ENCODE results near the gene SAMD14. TPM values are rescaled to one million over a fixed set of nuclear protein-coding genes. Genes with fewer than 3 reads are reported as not detected.
A peak's percentile ranks its signal among the peaks of the same experiment; 100 is the strongest.

SAMD14 gene
- total RNA-seq, 1 donor from 2014 or later = 21.2 TPM

DNA sequence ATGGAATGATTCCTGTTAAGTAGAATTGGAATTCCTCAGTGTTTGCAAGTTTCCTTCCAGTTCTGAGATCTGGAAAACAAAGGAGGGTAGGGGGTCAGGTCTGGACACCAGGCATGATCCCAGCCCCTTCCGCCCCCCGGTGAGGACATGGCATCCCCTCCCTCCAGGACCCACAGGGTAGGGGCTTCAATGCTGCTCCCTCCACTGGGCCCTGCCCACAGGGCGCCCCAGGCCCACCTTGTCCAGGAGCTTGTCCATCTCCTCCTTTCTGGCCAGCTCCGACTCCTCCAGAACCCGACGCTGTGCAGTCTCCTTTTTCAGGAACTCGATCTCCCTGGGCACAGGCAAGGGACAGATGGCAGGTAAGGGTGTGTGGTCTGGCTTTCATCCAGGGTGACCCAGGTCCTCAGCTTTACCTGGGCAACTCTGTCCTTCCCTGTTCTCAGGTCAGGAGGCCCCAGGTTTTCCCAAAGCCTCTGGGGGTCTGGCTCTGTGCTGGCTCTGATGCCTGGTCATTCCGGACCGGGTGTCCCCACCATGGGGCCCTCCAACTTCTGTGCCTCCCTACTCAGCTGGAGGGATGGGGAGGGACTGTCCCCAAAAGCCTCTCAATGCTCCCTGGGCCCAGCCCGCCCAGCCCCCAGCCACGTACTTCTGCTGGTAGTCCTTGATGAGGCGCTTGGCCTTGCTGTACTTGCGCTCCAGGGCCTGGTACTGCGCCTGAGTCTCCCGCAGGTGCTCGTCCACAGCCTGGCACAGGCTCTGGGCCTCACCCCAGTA is 5.5 kb upstream of the SAMD14 start:
- FAIRE-seq (no peak), DNase-seq (ENCODE audit: low spot score in 2 of 2) (no peak)

DNA sequence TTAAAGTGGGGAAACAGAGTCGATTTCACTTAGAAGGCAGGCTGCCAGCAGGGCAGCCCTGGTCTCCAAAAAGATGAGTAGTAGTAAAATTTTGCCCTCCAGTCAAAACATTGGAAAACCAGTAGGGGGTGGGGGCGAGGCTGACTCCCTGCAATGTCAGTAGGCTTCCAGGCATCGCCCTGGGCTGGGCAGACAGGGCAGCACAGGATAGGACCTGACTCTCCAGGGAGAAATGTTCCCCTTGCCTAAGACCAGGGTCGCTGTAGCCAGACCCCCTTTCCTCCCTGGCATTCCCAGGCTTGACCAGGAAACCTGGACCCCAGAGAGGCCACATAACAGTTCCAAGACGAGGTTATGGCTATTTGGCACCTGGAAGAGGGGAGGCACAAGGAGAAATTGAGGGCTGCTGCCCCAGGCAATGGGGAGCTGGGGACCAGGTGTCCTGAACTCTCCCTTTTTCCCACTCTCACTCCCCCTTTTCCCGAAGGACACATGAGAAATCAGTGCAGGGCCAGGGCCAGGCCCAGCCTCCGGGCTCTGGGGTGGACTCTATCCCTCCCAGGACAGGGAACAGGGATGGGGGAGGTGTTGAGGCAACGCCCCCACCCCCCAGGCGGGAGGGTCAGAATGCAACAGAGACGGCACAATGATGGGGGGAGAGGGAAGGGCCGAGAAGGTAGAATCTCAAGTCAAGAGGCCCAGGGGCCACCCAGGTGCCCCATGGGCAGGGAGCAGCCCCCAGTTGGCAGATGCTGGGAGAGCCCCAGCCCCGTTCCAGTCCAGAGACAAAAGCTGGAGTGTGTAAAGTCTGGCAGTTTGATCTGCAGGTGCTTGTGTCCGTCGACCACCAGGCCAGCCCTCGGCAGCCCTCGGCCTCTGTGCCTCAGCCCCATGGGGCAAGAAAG is 4.5 kb upstream of the SAMD14 start:
- DNase-seq (ENCODE audit: low spot score in 2 of 2) (no peak), FAIRE-seq (no peak)

DNA sequence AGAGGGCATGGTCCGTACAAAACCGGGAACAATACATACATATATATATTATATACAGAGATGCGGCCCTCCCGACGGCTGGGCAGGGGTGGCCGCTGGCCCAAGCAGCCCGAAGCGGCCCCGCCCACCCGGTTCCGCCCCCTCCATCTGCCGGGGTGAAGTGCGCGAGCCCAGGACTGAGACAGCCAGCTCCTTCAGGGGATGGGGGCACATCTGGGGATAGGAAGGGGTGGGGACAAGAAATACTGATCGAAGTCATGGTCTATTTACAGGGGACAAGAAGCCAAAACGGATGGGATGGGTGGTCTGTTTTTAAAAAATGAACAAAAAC is 3.8 kb upstream of the SAMD14 start:
- FAIRE-seq (no peak), DNase-seq (ENCODE audit: low spot score in 2 of 2) (no peak)

- DNase-seq (ENCODE audit: low spot score in 2 of 2) (peak in 1 of 2 donors; percentile 74), FAIRE-seq (no peak)
Measured at GRCh38 chr17:50133028-50133768, 3.2 kb upstream of the SAMD14 start.

DNA sequence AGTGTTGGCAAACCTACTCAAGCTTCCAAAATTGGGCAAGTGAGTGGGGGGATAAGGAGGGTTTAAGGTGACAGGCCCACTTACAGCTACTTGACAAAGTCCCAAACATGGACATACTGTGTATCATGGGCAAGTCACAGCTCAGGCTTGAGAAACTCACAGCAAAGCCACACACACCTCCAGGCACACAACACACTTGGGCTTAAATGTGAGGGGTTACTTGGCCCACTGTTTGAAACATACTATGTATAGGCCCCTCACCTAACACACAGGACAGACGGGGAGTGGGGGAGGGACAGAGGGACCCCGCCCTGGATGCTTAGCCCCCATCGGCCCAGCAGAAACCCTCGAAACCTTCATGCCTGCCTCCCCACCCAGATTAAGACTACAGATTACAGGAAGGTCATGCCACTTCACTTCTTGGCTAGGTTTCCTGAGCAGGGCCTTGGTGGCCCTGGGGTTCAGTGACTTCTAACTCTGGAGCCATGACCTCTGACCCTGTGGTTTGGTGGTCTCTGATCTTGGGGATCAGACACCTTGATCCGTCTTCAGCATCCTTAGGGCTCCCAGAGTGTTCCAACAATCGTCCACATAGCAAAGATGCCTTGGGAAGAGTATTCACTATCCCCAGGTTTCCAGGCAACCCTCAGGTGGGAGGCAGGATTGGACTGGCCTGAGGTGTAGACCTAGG is 2.3 kb upstream of the SAMD14 start:
- no peak for DNase-seq (ENCODE audit: low spot score in 2 of 2)
- FAIRE-seq = no peak

DNA sequence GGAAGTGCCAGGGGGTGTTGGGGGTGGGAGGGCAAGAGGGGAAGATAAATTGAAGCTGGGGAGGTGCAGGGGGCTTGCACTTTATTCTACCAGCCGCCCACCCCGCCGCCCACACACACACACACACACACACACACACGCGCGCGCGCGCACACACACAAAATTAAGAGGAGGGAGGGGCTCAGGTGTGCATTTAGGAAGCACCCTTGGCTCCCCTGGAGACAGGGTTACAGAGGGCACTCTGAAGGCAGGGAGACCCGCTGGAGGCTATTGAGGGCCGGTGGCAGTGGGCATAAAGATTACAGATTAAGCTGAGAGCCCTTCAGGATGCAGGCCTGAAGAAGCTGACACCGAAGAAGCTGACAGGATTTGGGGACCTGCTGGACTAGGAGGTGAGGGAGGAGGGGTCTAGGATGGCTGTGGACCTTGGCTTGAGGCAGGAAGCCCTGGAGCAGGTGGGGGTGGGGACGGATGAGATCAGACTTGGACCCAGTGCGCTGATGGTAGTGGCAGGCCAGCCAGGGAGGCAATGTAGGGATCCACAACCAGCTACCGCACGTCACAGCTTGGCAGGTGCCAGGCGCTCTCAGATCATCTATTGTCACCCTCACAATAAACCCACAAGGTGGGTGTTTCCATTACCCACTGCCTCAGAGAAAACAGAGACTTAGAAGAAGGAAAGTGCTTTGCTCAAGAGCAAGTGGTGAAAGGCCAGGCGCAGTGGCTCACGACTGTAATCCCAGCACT is 772 bp upstream of the SAMD14 start:
- no peak for DNase-seq (ENCODE audit: low spot score in 2 of 2)
- no peak for FAIRE-seq

DNA sequence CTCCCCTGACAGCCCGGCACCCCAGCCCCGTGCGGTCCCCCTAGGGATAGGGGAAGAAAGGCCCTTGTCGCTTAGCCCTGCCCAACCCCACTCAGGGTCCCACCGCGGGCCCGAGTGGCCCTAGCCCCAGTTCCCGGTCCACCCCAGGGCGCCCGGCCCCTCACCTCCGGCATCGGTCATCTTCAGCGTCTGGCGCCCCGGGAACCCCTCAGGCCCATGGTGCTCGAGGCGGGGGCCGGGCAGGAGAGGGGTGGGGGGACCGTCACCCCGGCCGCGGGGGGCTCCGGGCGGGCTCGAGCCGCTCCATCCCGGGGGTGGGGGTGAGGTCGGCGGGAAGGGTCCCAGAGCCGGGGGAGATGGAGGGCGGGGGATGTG is 620 bp downstream of the SAMD14 start:
- no peak for DNase-seq (ENCODE audit: low spot score in 2 of 2)
- FAIRE-seq = no peak

DNA sequence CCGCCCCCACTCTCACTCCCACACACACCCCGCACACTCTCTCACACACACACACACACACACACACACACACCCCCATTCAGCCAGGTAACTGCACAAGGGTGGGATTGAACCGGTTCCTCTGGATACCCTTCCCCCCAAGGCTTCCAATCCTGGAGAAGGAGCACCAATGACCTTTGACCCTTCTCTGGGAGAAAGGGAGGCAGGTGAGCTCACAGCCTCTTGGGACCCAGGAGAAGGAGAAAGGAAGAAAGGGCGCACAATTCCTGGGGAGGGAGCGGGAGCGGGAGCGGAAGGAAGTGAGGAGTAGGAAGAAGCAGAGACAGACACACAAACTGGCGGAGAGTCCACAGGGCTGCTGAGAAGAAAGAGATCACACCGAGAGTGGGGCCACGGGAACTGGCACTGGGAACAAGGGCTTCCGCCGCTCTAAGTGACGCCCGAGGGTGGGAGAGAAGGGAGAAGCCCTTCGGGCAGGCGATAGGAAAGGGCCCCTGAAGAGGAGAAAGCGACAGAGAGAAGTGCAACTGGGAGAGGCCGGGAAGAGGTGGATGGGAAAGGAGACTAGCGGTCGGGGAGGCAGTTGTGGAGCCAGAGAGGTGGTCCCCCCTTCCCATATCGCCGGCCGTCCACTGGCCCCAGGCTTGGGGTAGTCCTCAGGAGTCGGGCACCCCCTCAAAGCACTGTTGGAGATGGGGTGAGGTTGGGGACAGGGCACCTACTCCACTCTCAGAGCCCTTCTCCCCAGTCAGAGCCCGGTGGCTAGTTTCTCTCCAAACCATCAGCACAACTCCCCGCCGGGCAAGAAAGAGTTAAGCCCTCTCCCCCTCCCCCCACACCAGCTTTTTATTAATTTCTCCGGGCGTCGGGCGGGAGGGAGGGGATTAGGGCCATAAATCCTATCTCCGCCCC is 1.3 kb downstream of the SAMD14 start:
- FAIRE-seq (no peak), DNase-seq (ENCODE audit: low spot score in 2 of 2) (no peak)

GRCh38 chr17:50127697-50128361 is 2.1 kb downstream of the SAMD14 start:
- no peak for FAIRE-seq
- DNase-seq (ENCODE audit: low spot score in 2 of 2) = no peak

- FAIRE-seq (no peak), DNase-seq (ENCODE audit: low spot score in 2 of 2) (no peak)
Measured at GRCh38 chr17:50125420-50125997, 4.5 kb downstream of the SAMD14 start.

GRCh38 chr17:50123649-50124349 is 6.2 kb downstream of the SAMD14 start:
- no peak for FAIRE-seq
- no peak for DNase-seq (ENCODE audit: low spot score in 2 of 2)

- FAIRE-seq (no peak), DNase-seq (ENCODE audit: low spot score in 2 of 2) (no peak)
Measured at GRCh38 chr17:50122945-50123344, 7.0 kb downstream of the SAMD14 start.

- no peak for FAIRE-seq
Measured at GRCh38 chr17:50120475-50121253, 9.3 kb downstream of the SAMD14 start.

GRCh38 chr17:50118828-50119218 is 11.1 kb downstream of the SAMD14 start:
- no peak for FAIRE-seq

More at GRCh38 chr17:50120475-50121253, 9.3 kb downstream of the SAMD14 start:
- no peak for DNase-seq (ENCODE audit: low spot score in 2 of 2)

GRCh38 chr17:50118076-50118827 is 11.7 kb downstream of the SAMD14 start:
- DNase-seq (ENCODE audit: low spot score in 2 of 2) (no peak), FAIRE-seq (no peak)

More at GRCh38 chr17:50118828-50119218, 11.1 kb downstream of the SAMD14 start:
- DNase-seq (ENCODE audit: low spot score in 2 of 2) = no peak
